Measurements from ENCODE around the gene SUPT5H. TPM values are rescaled to one million over a fixed set of nuclear protein-coding genes. Genes with fewer than 3 reads are reported as not detected.

SUPT5H gene
- total RNA-seq, 1 experiment from 2014 or later = 171 TPM

GRCh38 chr19:39479916-39480315, 34.5 kb downstream of the SUPT5H start:
- Mint-ChIP-seq H3K27me3 (ENCODE audit: insufficient read depth, unreplicated experiment) (no peaks in the 10 kb centered on the region), H3K9me3 (ENCODE audit: unreplicated experiment) (no peaks in the 10 kb centered on the region), H3K4me3 (ENCODE audit: unreplicated experiment) (peak overlapping the region; percentile 92), H3K27ac (ENCODE audit: unreplicated experiment) (peak overlapping the region; percentile 81), H3K4me1 (ENCODE audit: low read depth, unreplicated experiment) (peaks cover 17% of the 10 kb centered on the region), H3K36me3 (ENCODE audit: insufficient read depth, unreplicated experiment) (peaks cover 76% of the 10 kb centered on the region)
- intact Hi-C loops (cut with micrococcal nuclease; ENCODE audit: unreplicated experiment) = loop anchor here (2.0 kb wide), 1 partner anchor 35 kb away; the partner anchor contains the start of gene SUPT5H
- TSS peak; percentile 64 for BruUV-seq (replicated peaks)
- Histone ChIP-seq H3K27me3 (replicated peaks; ENCODE audit: control insufficient read depth, insufficient read depth, low read length) (no peaks in the 10 kb centered on the region), H3K4me1 (0 out of 2 replicates have a peak, but pooled peaks cover 5% of the 10 kb centered on the region), H3K36me3 (ENCODE audit: control insufficient read depth, insufficient read depth, low read length) (peaks cover 8% of the 10 kb centered on the region), H3K9me3 (no peaks in the 10 kb centered on the region), H3K4me3 (ENCODE audit: low read depth, low read length) (peak overlapping the region; percentile 94)
- no peak for DNase-seq
- ChIA-PET CTCF (interaction anchor here (0.9 kb wide), 1 partner anchor 18 kb away, joined by 3 read pairs; no protein-coding TSS in a partner anchor), POLR2A (interaction anchor here (0.6 to 1.2 kb wide), 4 partner anchors 11 to 76 kb away, joined by 3 to 41 read pairs (median 4); partner anchors contain the start of gene RPS16)
- TF ChIP-seq CTCF (IDR thresholded peaks at IDR 0.05; ENCODE audit: insufficient read depth in 1 of 2, low read depth in 1 of 2, low read length in 1 of 2, severe bottlenecking in 1 of 2, unreplicated experiment in 1 of 2) = no peak

GRCh38 chr19:39480337-39481228, 35.2 kb downstream of the SUPT5H start, which contains the start of gene TIMM50:
Gene TIMM50 (plus strand): TSS chr19:39480838. CDS start chr19:39480854, 16 bp downstream.
- Histone ChIP-seq H3K9me3 (no peaks in the 10 kb centered on the region), H3K4me3 (ENCODE audit: low read depth, low read length) (peak within 1 kb of the TSS; percentile 94), H3K27me3 (replicated peaks; ENCODE audit: control insufficient read depth, insufficient read depth, low read length) (no peaks in the 10 kb centered on the region), H3K4me1 (0 out of 2 replicates have a peak, but pooled peaks cover 5% of the 10 kb centered on the region), H3K36me3 (ENCODE audit: control insufficient read depth, insufficient read depth, low read length) (peaks cover 8% of the 10 kb centered on the region)
- peak within 1 kb of the TSS; percentile 92 for H3K4me3 Mint-ChIP-seq (ENCODE audit: unreplicated experiment)
- no TSS peak for BruUV-seq (replicated peaks)
- peak; percentile 99 to 100 for DNase-seq
- CTCF ChIA-PET = interaction anchor here (0.6 to 0.9 kb wide), 3 partner anchors 17 to 90 kb away, joined by 3 to 5 read pairs (median 3); partner anchors contain the start of gene PAF1
- H3K9me3 Mint-ChIP-seq (ENCODE audit: unreplicated experiment) = no peaks in the 10 kb centered on the region
- POLR2A ChIA-PET = interaction anchor here (0.6 to 1.2 kb wide), 7 partner anchors 11 to 985 kb away, joined by 3 to 41 read pairs (median 3); partner anchors contain the start of gene RPS16
- no peaks in the 10 kb centered on the region for H3K27me3 Mint-ChIP-seq (ENCODE audit: insufficient read depth, unreplicated experiment)
- peaks cover 76% of the 10 kb centered on the region for H3K36me3 Mint-ChIP-seq (ENCODE audit: insufficient read depth, unreplicated experiment)
- intact Hi-C loops (cut with micrococcal nuclease; ENCODE audit: unreplicated experiment) = loop anchor here (2.0 kb wide), 1 partner anchor 36 kb away; the partner anchor contains the start of gene SUPT5H
- H3K27ac Mint-ChIP-seq (ENCODE audit: unreplicated experiment) = peak within 1 kb of the TSS; percentile 81
- H3K4me1 Mint-ChIP-seq (ENCODE audit: low read depth, unreplicated experiment) = peaks cover 17% of the 10 kb centered on the region
- peak in 1 of 2 experiments; percentile 8 for TF ChIP-seq CTCF (IDR thresholded peaks at IDR 0.05; ENCODE audit: insufficient read depth in 1 of 2, low read depth in 1 of 2, low read length in 1 of 2, severe bottlenecking in 1 of 2, unreplicated experiment in 1 of 2)

GRCh38 chr19:39481229-39481545, 35.8 kb downstream of the SUPT5H start:
- H3K27ac Mint-ChIP-seq (ENCODE audit: unreplicated experiment) = peak overlapping the region; percentile 81
- H3K27me3 Mint-ChIP-seq (ENCODE audit: insufficient read depth, unreplicated experiment) = no peaks in the 10 kb centered on the region
- no peak for TF ChIP-seq CTCF (IDR thresholded peaks at IDR 0.05; ENCODE audit: insufficient read depth in 1 of 2, low read depth in 1 of 2, low read length in 1 of 2, severe bottlenecking in 1 of 2, unreplicated experiment in 1 of 2)
- peak overlapping the region; percentile 94 for H3K4me3 ChIP-seq (ENCODE audit: low read depth, low read length)
- ChIA-PET POLR2A (interaction anchor here (0.6 to 1.2 kb wide), 4 partner anchors 45 to 985 kb away, joined by 3 to 41 read pairs (median 6); partner anchors contain the start of gene RPS16), CTCF (interaction anchor here (0.6 kb wide), 2 partner anchors 46 to 90 kb away, joined by 3 to 5 read pairs; partner anchors contain the start of gene PAF1)
- H3K27me3 ChIP-seq (replicated peaks; ENCODE audit: control insufficient read depth, insufficient read depth, low read length) = no peaks in the 10 kb centered on the region
- peaks cover 76% of the 10 kb centered on the region for H3K36me3 Mint-ChIP-seq (ENCODE audit: insufficient read depth, unreplicated experiment)
- intact Hi-C loops (cut with micrococcal nuclease; ENCODE audit: unreplicated experiment) = loop anchor here (2.0 kb wide), 1 partner anchor 36 kb away; the partner anchor contains the start of gene SUPT5H
- peaks cover 5% of the 10 kb centered on the region for H3K36me3 ChIP-seq (ENCODE audit: control insufficient read depth, insufficient read depth, low read length)
- no peaks in the 10 kb centered on the region for H3K9me3 Mint-ChIP-seq (ENCODE audit: unreplicated experiment)
- H3K9me3 ChIP-seq = no peaks in the 10 kb centered on the region
- BruUV-seq (replicated peaks) = TSS peak; percentile 26
- 0 out of 2 replicates have a peak, but pooled peaks cover 5% of the 10 kb centered on the region for H3K4me1 ChIP-seq
- peaks cover 17% of the 10 kb centered on the region for H3K4me1 Mint-ChIP-seq (ENCODE audit: low read depth, unreplicated experiment)
- DNase-seq = no peak
- H3K4me3 Mint-ChIP-seq (ENCODE audit: unreplicated experiment) = peak overlapping the region; percentile 92

All from Caco-2 (cell line).